ENCODE measurements around the gene TEAD1.

GRCh38 chr11:12754021-12754420 is 79.8 kb downstream of the TEAD1 start:
- no peak for TF ChIP-seq POLR2AphosphoS5 (IDR thresholded peaks at IDR 0.05; ENCODE audit: low read depth)
- TF ChIP-seq, protein P1, sequence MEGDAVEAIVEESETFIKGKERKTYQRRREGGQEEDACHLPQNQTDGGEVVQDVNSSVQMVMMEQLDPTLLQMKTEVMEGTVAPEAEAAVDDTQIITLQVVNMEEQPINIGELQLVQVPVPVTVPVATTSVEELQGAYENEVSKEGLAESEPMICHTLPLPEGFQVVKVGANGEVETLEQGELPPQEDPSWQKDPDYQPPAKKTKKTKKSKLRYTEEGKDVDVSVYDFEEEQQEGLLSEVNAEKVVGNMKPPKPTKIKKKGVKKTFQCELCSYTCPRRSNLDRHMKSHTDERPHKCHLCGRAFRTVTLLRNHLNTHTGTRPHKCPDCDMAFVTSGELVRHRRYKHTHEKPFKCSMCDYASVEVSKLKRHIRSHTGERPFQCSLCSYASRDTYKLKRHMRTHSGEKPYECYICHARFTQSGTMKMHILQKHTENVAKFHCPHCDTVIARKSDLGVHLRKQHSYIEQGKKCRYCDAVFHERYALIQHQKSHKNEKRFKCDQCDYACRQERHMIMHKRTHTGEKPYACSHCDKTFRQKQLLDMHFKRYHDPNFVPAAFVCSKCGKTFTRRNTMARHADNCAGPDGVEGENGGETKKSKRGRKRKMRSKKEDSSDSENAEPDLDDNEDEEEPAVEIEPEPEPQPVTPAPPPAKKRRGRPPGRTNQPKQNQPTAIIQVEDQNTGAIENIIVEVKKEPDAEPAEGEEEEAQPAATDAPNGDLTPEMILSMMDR (conservative IDR thresholded peaks at IDR 0.05; ENCODE audit: low read depth in 2 of 2): no peak
- no peak for TF ChIP-seq JUNB (IDR thresholded peaks at IDR 0.05; ENCODE audit: unreplicated experiment)
- TF ChIP-seq EZH2 (IDR thresholded peaks at IDR 0.05; ENCODE audit: low read depth, unreplicated experiment): no peak
- TF ChIP-seq REST (IDR thresholded peaks at IDR 0.05; ENCODE audit: unreplicated experiment): no peak
- TF ChIP-seq CREB1 (CRISPR knock-in tag; IDR thresholded peaks at IDR 0.05; ENCODE audit: low read depth): no peak
- TF ChIP-seq EZH2phosphoT487 (IDR thresholded peaks at IDR 0.05; ENCODE audit: unreplicated experiment): no peak
- TF ChIP-seq ETS1 (IDR thresholded peaks at IDR 0.05): no peak
- TF ChIP-seq ZNF114 (CRISPR knock-in tag; IDR thresholded peaks at IDR 0.05): no peak
- no peak for TF ChIP-seq ZNF331 (CRISPR knock-in tag; IDR thresholded peaks at IDR 0.05; ENCODE audit: low read depth)
- no peak for TF ChIP-seq NANOG (IDR thresholded peaks at IDR 0.05; ENCODE audit: borderline replicate concordance)
- TF ChIP-seq ZNF462 (CRISPR knock-in tag; IDR thresholded peaks at IDR 0.05): no peak
- TF ChIP-seq STAT1 (IDR thresholded peaks at IDR 0.05; ENCODE audit: unreplicated experiment): no peak
